ENCODE measurements around the gene MGARP.

DNA sequence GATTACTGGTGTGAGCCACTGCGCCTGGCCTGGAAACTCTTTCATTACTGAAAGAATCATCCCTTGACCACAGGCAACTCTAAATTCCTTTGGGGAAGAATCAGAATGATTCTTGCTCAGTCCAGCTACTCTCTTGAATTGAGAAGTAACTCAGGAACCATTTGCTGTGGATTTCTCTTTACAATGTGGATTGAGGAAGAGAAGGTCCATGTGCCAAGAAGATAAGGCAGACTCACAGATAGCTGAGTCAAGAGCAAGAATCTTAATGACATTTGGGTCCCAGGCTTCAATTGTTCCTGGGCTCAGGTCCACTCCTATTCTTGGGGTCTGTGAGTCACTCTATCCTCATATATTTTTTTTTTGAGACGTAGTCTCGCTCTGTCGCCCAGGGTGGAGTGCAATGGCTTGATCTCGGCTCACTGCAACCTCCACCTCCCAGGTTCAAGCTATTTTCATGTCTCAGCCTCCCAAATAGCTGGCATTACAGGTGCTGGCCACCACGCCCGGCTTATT lies 6.2 kb upstream of the MGARP start:
- TF ChIP-seq, protein P1, sequence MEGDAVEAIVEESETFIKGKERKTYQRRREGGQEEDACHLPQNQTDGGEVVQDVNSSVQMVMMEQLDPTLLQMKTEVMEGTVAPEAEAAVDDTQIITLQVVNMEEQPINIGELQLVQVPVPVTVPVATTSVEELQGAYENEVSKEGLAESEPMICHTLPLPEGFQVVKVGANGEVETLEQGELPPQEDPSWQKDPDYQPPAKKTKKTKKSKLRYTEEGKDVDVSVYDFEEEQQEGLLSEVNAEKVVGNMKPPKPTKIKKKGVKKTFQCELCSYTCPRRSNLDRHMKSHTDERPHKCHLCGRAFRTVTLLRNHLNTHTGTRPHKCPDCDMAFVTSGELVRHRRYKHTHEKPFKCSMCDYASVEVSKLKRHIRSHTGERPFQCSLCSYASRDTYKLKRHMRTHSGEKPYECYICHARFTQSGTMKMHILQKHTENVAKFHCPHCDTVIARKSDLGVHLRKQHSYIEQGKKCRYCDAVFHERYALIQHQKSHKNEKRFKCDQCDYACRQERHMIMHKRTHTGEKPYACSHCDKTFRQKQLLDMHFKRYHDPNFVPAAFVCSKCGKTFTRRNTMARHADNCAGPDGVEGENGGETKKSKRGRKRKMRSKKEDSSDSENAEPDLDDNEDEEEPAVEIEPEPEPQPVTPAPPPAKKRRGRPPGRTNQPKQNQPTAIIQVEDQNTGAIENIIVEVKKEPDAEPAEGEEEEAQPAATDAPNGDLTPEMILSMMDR (IDR thresholded peaks at IDR 0.05): no peak
- no peak for TF ChIP-seq POLR2A (IDR thresholded peaks at IDR 0.05)
